SU-DHL-6 (cell line): ENCODE data around the gene PLA2G6.
"Not testable (repeated sequence)": the region's sequence is repeated elsewhere in the genome, so short reads cannot be mapped to it uniquely, and the experiment has no call there.

ENCODE experiments used
- H2AFZ ChIP-seq: fragments of 200-600 bp; sonication (generic); 2 replicates; pipeline ENCODE4 v1.6.1; 2014; ENCODE audit warnings: low read depth, mild to moderate bottlenecking, moderate library complexity, mixed read lengths, antibody characterized with exemption, low read length; ENCODE audit not compliant: severe bottlenecking
- H3F3A ChIP-seq: fragments of 200-600 bp; shearing (Covaris generic); 2 replicates; pipeline ENCODE4 v1.6.0; 2016; ENCODE audit warnings: antibody characterized with exemption, mild to moderate bottlenecking; ENCODE audit not compliant: insufficient read depth
- H3K27ac ChIP-seq: fragments of 200-600 bp; sonication (generic); 2 replicates; pipeline ENCODE4 v1.5.1; 2016; ENCODE audit warnings: low read depth, mild to moderate bottlenecking, low read length, moderate library complexity, mixed read lengths
- H3K27me3 ChIP-seq: fragments of 200-600 bp; sonication (generic), shearing (Covaris generic); 2 replicates; pipeline ENCODE4 v1.6.0; 2014; ENCODE audit warnings: mild to moderate bottlenecking, low read length
- H3K36me3 ChIP-seq: fragments of 200-600 bp; sonication (generic); 2 replicates; pipeline ENCODE4 v1.6.1; 2014; ENCODE audit warnings: mild to moderate bottlenecking, low read length, mixed read lengths
- H3K4me2 ChIP-seq: fragments of 300-600, 200-600 bp; shearing (Covaris generic), sonication (generic); 2 replicates; pipeline ENCODE4 v1.6.0; 2014; ENCODE audit warnings: low read length, low read depth, mild to moderate bottlenecking; ENCODE audit not compliant: poor library complexity, severe bottlenecking
- H3K4me3 ChIP-seq: fragments of 200-600 bp; sonication (generic); 2 replicates; pipeline ENCODE4 v1.5.1; 2014; ENCODE audit warnings: antibody characterized with exemption, low read length, mild to moderate bottlenecking, mixed read lengths; ENCODE audit not compliant: insufficient read depth, poor library complexity, severe bottlenecking
- H3K79me2 ChIP-seq: fragments of 200-600 bp; sonication (generic); 2 replicates; pipeline ENCODE4 v1.6.1; 2014; ENCODE audit warnings: mild to moderate bottlenecking, low read length, moderate library complexity; ENCODE audit not compliant: insufficient read depth
- H3K9ac ChIP-seq: fragments of 200-600 bp; sonication (generic); 2 replicates; pipeline ENCODE4 v1.7.0; 2014; ENCODE audit warnings: mild to moderate bottlenecking, low read length
- H3K9me2 ChIP-seq: fragments of 200-600 bp; sonication (generic); replicated peaks from 2 replicates; pipeline ENCODE4 v1.6.1; 2014; ENCODE audit warnings: low read length; ENCODE audit not compliant: insufficient read depth
- H3K9me3 ChIP-seq: fragments of 200-600 bp; sonication (generic); 2 replicates; pipeline ENCODE4 v1.6.1; 2014; ENCODE audit warnings: low read length, mixed read lengths; ENCODE audit not compliant: insufficient read depth
- H4K20me1 ChIP-seq: fragments of 200-600 bp; sonication (generic); 2 replicates; pipeline ENCODE4 v1.6.1; 2014; ENCODE audit warnings: low read depth, mild to moderate bottlenecking, antibody characterized with exemption, low read length, moderate library complexity, mixed read lengths
- EZH2phosphoT487 ChIP-seq: fragments of 200-600 bp; sonication (generic), shearing (Covaris generic); conservative IDR thresholded peaks from 2 replicates; pipeline ENCODE4 v1.6.1; 2018; ENCODE audit warnings: mild to moderate bottlenecking, antibody characterized with exemption, low read length, moderate library complexity, mixed read lengths
- TF ChIP-seq, protein P1 (sequence below): fragments of 200-600 bp; sonication (generic); IDR thresholded peaks from one replicate; pipeline ENCODE4 v1.5.1; 2017; ENCODE audit warnings: antibody characterized with exemption, mild to moderate bottlenecking, low read length, moderate library complexity; ENCODE audit not compliant: insufficient read depth, poor library complexity, severe bottlenecking

PLA2G6 gene

DNA sequence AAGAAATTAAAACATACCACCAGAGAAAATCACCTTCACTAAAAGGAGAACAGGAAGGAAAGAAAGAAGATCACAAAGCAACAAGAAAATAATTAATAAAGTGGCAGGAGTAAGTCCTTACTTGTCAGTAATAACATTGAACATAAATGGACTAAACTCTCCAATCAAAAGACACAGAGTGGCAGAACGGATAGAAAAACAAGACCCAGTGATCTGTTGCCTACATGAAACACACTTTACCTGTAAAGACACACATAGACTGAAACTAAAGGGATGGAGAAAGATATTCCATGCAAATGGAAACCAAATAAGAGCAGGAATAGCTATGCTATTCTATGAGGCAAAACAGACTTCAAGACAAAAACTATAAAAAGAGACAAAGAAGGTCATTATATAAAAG, 25.9 kb downstream of the PLA2G6 start:
- no peaks in the 10 kb centered on the region for H4K20me1 ChIP-seq
- no peaks in the 10 kb centered on the region for H3K36me3 ChIP-seq
- H3K9me3 ChIP-seq, result no peaks in the 10 kb centered on the region
- H2AFZ ChIP-seq, result no peak overlapping the region
- H3K79me2 ChIP-seq, result no peaks in the 10 kb centered on the region
- H3K4me3 ChIP-seq, result no peak overlapping the region
- no peaks in the 10 kb centered on the region for H3K9me2 ChIP-seq
- no peak for TF ChIP-seq EZH2phosphoT487
- TF ChIP-seq, protein P1, sequence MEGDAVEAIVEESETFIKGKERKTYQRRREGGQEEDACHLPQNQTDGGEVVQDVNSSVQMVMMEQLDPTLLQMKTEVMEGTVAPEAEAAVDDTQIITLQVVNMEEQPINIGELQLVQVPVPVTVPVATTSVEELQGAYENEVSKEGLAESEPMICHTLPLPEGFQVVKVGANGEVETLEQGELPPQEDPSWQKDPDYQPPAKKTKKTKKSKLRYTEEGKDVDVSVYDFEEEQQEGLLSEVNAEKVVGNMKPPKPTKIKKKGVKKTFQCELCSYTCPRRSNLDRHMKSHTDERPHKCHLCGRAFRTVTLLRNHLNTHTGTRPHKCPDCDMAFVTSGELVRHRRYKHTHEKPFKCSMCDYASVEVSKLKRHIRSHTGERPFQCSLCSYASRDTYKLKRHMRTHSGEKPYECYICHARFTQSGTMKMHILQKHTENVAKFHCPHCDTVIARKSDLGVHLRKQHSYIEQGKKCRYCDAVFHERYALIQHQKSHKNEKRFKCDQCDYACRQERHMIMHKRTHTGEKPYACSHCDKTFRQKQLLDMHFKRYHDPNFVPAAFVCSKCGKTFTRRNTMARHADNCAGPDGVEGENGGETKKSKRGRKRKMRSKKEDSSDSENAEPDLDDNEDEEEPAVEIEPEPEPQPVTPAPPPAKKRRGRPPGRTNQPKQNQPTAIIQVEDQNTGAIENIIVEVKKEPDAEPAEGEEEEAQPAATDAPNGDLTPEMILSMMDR, result no peak
- no peak overlapping the region for H3K4me2 ChIP-seq
- H3K9ac ChIP-seq, result no peak overlapping the region
- no peak overlapping the region for H3K27ac ChIP-seq
- H3K27me3 ChIP-seq, result no peaks in the 10 kb centered on the region
- no peaks in the 10 kb centered on the region; the same call in none of the 2 replicates for H3F3A ChIP-seq

- not testable (repeated sequence) for H3K36me3 ChIP-seq, H3K4me2 ChIP-seq, H2AFZ ChIP-seq, H3K4me3 ChIP-seq, H3K27me3 ChIP-seq, H4K20me1 ChIP-seq, H3K27ac ChIP-seq, H3K9me3 ChIP-seq, H3K79me2 ChIP-seq, H3K9ac ChIP-seq, H3F3A ChIP-seq, H3K9me2 ChIP-seq
Observed at GRCh38 chr22:38154563-38154915, 27.1 kb downstream of the PLA2G6 start.

DNA sequence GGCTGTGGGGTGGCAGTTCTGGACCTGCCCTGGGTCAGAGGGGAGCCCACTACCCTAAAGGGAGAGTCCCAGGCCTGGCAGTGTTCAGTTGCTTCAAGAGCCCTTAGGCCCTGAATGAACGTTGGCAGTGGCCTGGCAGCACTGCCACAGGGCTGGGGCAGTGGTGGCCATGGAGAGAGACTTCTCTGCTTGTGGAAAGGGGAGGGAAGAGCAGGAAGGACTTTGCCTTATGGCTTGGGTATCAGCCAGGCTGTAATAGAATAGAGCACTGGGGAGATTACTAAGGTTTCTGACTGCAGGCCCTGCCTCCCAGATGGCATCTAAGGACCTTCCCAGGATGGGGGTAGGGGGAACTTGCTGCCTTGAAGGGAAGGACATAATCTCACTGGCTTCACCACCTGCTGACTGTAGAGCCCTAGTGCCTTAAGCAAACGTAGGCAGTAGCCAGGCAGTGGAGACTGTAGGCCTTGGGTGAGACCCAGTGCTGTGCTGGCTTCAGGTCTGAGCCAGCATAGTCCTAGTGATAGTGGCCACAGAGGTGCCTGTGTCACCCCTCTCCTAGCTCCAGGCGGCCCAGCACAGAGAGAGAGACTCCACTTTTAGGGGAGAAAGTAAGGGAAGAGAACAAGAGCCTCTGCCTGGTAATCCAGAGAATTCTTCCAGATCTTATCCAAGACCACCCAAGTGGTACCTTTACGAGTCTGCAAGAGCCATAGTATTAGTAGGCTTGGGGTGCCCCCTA, 27.6 kb downstream of the PLA2G6 start:
- no peaks in the 10 kb centered on the region for H3K9me2 ChIP-seq
- H3K4me3 ChIP-seq, result no peak overlapping the region
- H3K9me3 ChIP-seq, result no peaks in the 10 kb centered on the region
- no peak overlapping the region for H3K4me2 ChIP-seq
- TF ChIP-seq, protein P1, result no peak
- TF ChIP-seq EZH2phosphoT487, result no peak
- H3K36me3 ChIP-seq, result no peaks in the 10 kb centered on the region
- H4K20me1 ChIP-seq, result no peaks in the 10 kb centered on the region
- no peaks in the 10 kb centered on the region; the same call in none of the 2 replicates for H3F3A ChIP-seq
- H3K27ac ChIP-seq, result no peak overlapping the region
- no peaks in the 10 kb centered on the region for H3K27me3 ChIP-seq
- H3K79me2 ChIP-seq, result no peaks in the 10 kb centered on the region
- H2AFZ ChIP-seq, result no peak overlapping the region
- H3K9ac ChIP-seq, result no peak overlapping the region

- Histone ChIP-seq H2AFZ (no peak overlapping the region), H4K20me1 (no peaks in the 10 kb centered on the region), H3K9me2 (no peaks in the 10 kb centered on the region), H3K36me3 (no peaks in the 10 kb centered on the region), H3K27me3 (no peaks in the 10 kb centered on the region), H3F3A (no peaks in the 10 kb centered on the region; the same call in none of the 2 replicates), H3K4me3 (no peak overlapping the region), H3K27ac (no peak overlapping the region), H3K79me2 (no peaks in the 10 kb centered on the region), H3K9me3 (no peaks in the 10 kb centered on the region), H3K4me2 (no peak overlapping the region), H3K9ac (no peak overlapping the region)
- TF ChIP-seq, protein P1, result no peak
- no peak for TF ChIP-seq EZH2phosphoT487
Observed at GRCh38 chr22:38151126-38151500, 30.5 kb downstream of the PLA2G6 start.
